ENCODE results near the gene LRP11.
"Not testable (repeated sequence)": the region's sequence is repeated elsewhere in the genome, so short reads cannot be mapped to it uniquely, and the experiment has no call there.

LRP11 gene

DNA sequence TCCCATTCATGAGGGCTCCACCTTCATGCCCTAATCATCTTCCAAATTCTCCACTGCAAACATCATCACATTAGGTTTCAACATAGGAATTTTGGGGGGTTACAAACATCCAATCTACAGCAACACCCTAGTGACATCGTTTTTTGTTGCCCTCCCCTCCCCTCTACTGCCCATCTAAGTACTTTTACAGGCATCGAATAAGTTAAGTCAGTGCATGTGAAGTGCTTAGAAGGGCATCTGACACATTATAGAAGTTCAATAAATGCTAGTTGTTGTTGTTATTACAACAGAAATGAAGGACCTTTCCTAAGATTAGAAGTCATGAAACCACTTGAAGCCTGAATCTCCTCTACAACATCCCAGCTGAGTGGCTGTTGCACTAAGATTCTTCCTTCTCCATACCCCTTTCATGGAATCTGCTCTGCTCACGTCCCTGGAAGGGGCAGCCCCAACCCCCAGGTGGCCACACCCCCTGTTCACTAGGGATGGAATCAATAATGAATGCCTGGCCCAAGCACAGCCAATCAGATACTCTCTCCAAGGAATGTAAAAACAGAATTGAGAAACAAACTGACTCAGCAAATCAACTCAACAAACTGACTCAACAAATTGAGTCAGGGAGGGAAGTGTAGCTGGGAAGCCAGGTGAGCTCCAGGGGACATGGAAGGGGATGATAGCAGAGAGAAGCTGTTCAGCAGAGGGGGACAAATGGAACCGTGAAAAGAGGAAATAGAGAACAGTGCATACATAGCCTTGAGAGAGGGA lies 3.9 kb upstream of the LRP11 start:
- DNase-seq, result no peak

DNA sequence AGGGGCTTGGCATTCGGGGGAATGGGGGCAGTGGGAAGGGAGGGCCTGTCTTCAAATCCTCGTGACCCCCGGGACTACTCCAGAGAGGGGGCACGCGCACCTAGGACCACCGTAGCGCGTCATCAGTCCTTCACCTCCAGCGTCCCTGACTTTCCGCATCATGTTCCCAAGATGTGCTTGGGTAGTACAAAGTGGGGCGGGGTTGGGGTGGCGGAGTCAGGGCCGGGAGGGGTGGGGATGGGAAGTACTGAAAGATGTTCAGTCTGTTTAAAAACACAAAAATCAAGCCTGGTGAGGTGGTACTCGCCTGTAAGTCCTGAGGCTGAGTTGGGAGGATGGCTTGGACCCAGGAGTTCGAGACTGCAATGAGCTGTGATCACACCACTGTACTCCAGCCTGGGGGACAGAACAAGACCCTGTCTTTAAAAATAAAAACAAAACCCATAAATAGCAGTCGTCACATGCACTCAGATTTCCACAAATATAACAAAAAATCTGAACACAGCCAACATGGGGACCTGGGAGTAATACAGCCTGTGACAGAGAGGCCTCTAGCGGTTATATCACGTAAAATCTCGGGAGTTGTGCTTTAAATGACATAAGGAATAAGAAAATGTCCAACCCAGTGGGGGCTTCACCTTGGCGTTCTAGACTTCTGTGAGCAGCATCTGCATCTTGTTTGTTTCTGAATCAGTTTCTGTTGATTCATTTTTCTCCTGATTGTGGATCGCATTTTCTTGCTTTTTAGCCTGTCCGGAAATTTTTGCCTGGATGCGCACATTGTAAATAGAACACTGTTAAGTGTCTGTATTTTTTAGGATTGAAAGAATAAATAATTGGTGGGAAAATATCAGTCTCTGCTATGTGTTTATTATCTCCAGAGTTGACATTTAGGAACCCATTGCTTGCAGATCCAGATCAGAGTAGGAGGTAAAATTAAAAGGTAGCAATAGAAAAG lies 698 bp upstream of the LRP11 start:
- DNase-seq, result peak; percentile 73 to 85

DNA sequence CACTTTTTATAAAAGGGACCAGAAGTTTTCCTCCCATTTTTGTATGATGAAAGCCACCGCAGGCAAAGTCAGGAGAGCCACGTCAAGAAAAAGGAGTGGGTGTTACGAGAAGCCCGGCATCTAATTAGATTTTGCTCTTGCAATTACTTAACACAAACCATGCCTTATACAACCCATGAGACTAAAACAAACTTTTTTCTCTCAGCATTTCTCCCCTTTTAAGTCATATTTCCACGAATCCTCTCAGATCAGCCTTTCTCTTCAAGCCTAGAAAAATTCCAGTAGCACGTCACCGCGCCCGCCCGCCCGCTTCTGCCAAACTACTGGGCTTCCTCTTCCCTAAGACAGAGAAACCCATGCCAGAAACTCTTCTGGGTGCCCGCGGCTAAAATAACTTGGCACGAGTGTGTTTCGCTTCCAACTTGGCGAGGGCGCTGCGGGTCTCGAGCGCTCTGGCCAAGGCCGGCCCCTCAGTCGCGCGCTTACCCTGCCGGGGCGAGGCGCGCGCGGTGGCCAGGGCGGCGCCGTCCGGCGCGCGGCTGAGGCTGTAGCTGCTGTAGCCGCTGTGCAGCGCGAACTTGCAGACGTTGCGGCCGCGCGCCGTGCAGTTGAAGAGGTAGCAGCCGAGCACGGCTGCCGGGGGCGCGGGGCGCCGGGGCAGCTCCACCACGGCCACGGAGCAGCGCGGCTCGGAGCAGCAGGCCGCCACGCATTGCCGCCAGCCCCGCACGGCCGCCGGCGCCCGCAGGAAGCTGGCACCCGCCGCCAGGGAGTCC lies 1.0 kb downstream of the LRP11 start:
- peak; percentile 69 to 73 for DNase-seq

DNA sequence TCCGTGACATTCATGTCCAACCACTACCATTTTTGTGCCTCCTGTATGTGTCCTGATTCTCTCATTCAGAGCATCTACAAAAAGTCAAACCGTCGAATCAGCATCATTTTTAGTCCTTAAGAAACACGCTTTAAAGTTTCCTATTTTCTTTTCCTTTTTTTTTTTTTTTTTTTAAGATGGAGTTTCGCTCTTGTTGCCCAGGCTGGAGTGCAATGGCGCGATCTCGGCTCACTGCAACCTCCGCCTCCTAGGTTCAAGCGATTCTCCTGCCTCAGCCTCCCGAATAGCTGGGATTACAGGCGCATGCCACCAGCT lies 1.8 kb downstream of the LRP11 start:
- DNase-seq, result not testable (repeated sequence)

DNA sequence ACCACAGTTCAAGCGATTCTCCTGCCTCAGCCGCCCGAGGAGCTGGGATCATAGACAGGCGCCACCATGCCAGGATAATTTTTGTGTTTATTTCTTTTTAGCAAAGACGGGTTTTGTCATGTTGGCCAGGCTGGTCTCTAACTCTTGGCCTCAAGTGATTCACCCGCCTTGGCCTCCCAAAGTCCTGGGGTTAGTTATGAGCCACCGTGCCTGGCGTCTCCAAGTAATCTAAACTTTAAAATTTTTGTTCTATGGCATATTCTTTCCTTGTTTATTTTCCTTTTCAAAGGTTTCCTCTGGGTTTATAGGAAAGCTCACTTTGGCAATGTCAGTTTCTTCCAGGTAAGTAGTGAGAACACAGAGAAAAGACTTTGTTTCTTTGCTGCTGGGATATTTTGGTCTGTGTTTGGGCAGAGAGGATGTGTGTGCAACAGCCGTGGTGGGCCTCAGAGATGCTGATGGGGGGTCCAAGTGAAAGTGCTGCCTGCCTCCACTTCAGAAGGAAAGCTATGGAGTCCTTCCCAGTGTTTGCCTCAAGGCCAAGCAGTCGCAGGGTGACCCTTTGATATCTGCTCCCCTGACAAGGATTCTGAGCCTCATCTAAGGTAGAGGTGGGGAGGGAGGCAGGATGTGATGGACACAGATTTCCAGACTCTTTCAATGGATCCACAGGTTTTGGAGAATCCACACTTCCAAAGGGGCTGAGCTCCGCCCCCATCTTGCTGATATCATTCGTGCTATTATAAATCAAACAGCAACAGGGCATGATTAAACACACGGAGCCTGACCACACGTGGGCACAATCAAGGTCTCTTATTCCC lies 2.3 kb downstream of the LRP11 start:
- DNase-seq, result no peak

DNA sequence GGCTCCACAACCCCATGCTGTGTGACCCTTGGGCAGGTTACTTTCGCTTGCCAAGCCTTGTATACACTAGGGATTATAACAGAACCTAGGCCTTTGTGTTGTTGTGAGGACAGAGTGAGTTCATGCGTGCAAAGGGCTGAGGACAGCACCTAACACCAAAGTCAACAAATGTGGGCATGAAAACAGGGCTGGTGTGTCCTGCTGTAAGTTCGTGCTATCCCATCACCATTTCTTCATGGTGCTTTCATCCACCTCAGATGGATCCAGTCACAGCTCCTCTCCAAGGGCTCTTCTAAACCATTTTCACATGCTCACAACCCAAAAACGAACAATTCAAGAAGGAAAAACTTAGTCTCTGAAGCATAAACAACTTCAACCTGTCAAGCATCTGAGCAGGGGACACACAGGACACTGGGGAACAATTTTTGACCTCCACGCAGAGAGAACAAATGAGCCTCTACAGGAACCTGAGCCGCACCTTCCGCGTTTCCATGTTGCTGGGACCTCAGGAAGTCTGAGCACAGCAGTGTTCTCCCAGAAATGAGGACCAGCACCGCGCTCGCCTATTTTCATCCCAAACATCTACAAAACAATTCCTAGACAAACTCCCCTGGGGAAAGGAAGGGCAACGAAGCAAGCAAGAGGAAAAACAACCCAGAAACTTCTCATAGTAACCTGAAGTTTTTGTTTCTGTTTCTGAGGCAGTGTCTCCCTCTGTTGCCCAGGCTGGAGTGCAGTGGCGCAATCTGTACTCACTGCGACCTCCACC lies 3.1 kb downstream of the LRP11 start:
- DNase-seq, result peak; percentile 30 to 34

DNA sequence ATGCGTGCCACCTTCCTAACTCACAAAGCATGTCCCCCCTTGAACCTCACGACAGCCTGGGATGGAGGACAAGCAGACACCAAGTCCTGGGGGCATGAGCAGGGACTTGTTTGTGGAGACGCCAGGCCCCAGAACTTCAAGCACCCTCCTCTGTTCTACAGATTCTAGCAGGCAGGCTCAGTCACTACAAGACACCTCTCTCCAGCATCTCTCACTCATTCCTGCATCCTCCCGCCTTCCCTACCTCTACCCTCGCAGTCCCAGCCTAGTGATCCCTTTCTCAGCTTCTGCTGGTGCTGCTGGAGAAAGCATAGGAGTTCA lies 3.7 kb downstream of the LRP11 start:
- DNase-seq, result no peak

DNA sequence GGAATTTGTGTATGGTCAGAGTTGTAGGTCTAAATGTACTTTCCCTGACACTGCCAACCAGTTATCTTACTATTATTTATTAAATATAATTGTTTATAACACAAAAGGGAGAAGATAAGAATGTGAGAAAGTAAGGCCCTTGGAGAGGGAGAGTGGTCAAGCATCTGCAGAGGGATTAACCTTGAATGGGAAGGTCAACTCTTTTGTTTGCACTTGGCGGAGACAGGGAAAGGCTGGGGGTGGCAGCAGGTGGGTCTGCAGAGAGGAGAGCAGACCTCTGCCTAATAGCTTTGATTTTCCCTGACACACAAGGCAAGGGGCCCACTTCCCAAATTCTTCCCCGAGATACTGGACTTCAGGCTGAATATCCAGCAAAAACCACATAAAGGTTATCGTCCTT lies 4.2 kb downstream of the LRP11 start:
- no peak for DNase-seq

DNA sequence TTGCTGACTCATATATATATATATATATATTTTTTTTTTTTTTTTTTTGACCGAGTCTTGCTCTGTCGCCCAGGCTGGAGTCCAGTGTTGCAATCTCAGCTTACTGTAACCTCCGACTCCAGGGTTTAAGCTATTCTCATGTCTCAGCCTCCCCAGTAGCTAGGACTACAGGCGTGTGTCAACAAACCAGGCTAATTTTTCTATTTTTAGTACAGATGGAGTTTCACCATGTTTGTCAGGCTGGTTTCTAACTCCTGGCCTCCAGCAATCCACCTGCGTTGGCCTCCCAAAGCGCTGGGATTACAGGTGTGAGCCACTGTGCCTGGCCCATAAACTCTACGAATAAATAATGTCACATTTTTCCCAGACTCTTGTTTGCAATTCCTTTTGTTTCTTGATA lies 4.8 kb downstream of the LRP11 start:
- no peak for DNase-seq

DNA sequence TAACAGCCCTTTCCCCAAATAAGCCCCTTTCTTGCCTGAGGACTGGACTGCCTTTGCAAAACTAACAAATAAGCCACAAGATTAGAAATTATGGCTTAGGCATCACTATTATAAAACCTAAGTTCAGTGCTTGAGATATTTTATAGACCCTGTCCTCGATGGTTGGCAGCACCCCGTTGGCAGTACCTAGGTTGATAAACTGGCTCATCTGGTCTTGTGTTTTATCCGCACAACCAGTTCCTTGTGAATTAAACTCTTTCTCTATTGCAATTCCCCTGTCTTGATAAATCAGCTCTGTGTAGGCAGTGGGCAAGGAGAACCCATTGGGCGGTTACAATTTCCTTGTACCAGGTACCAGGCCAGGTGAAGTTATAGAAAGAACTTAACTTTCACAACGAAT lies 6.6 kb downstream of the LRP11 start:
- no peak for DNase-seq

DNA sequence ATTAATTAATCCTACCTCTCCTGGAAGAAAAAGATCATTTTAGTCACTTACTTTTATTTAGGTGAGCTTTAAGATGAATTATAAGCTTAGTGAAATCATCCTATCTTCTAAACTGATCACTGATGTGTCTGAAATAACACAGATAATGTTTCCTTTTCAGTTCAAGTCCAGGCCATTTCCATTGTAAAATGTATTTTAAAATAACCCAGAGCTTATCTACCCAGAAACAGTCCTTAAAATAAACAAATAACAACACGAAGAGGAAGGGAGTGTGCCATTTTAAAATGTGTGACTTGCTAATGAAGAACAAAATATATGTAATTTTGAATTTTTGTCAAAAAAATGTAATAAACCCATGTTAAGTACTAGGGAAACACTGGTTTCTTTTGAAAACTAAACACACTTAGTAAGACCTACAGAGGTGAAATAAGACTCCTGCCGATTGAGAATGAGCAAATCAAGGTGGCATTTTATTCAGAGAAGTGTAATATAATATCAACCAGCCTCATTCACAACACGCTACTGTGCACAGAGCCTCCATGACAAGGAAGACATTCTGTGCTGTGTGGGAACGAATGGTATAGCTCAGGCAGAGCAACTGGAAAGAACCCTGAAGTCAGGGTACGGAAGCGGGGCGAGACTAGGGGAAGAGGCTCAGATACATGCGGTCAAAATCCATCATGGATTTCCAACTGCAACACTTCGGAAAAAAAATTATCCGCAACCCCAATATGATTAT lies 7.7 kb downstream of the LRP11 start:
- DNase-seq, result no peak

DNA sequence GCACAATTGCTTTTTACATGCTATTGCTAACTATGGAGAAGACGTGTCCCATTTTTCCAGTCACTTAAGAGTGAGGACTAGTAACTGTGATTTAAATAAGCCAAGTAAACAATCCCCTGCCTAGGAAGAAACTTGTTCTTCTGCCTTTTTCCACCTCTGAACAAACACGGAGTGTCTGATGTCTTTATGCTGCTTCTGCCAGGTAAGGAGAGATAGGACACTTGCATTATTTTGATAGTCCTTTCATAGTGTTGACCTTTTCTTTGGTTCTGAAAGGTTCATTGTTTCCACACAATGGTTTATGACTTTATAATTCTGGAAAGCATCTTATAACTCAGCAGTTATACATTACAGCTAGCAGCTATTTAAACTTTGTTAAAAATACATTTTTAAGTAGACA lies 8.4 kb downstream of the LRP11 start:
- no peak for DNase-seq

DNA sequence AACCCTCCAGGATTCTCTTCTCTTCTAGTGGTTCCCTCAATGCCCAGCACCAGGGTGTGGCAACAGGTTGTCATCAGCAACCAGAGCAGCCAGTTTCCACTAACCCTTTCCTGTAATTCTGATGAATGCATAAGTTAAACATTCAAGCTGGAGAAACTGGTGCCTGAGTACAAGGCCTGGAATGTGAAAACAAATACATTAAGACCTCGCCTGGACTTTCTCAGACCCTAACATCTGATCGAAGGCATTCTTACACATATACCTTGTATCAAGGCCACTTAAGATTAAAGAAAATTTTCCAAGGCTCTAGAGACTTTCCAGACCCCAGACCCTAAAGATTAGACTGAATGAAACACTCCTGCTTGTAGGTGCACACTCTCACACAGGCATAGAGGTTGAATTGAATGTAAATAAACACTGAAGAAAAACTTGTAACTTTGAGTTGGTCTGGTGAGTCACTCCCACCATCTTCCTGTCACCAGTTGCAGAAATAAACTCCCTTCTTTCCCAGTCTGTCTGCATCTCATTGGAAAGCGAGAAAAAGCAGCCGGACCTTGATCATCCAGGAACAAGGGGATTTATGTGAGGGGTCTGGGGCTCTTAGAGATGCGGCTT lies 9.0 kb downstream of the LRP11 start:
- no peak for DNase-seq

DNA sequence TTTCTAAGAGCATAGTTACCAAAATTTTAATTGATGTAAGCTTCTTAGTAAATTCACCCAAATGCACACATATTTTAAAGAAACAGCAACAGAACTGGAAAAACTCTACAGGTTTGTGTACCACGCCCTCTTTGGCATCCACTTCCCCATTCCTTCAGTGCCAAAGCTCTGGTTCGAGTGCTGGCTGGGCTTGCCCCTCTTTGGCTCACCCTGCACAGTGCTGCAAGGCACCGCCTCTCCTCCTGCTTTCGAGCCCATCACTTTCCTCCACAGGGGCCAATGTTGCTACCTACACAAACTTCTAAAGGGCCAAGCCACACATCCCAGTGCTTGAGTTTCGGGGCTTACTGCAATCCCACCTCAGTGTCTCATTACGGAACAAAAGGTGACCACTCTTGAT lies 9.6 kb downstream of the LRP11 start:
- no peak for DNase-seq

DNA sequence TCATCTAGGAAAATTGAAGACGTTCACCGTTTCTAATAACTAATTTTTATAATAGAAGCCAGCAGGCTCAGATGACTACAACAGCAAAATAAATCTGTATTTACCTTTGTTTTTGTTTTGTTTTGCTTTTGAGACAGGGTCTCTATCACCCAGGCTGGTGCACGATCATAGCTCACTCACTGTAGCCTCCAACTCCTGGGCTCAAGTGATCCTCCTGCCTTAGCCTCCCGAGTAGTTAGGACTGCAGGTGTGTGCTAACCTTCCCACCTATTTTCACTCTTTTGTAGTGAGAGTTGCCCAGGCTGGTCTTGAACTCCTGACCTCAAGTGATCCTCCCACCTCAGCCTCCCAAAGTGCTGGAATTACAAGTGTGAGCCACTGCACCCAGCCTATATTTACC lies 10.1 kb downstream of the LRP11 start:
- DNase-seq, result not testable (repeated sequence)

DNA sequence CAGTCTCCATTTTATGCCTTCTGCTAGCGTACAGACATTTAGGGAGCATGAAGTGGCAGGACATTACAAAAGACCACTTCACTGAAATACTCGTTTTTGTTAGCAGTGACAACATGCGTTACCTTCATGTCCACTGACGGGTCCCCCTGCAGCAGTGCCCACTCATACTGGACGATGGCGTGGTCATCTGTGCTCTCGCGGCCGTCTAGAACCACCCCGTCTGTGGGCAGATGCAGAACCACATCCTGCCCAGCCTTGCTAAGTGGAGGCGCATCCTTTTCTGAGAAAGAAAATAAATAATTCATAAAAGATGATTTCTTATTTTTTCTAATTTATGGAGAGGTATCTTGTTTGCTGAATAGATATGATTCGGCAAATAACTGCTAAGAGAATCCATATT lies 11.3 kb downstream of the LRP11 start:
- DNase-seq, result no peak

DNA sequence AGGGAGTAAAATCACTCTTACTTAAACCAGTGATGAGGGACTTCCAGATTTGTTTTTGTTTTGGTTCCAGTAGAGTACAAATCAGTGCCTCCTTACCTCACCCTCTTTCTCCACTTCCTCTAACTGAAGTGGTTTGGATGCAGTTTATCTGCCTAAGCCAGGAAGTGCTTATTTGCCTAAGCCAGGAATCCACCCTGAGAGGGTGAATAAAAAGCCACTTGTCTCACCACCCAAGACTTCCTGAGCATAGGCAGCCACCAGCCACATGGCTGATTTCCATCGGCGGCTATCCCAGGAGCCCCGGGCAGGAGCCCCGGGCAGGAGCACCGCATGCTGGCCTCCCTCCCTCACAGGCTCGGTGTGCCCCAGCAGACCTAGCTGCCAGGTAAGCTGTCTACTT lies 12.0 kb downstream of the LRP11 start:
- no peak for DNase-seq

DNA sequence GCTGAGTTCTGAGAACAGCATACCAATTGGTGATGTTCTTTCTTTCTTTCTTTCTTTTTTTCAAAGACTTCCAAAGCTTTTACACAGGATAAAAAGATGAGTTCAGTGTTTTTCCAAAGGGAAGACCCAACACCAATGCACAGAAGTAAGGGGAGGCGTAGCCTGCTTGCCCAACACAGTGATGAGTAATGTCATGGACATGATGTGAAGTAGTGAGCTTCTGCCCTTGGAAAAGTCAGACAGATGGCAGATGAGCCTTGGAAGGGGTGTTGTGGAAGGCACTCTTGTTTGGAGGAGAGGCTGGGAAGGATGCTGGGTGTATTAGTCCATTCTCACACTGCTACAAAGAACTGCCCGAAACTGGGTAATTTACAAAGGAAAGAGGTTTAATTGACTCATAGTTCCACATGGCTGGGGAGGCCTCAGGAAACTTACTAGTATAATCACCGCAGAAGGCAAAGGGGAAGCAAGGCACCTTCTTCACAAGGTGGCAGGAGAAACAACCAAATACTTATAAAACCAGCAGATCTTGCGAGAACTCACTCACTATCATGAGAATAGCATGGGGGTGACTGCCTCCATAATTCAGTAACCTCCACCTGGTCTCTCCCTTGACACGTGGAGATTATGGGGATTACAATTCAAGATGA lies 12.6 kb downstream of the LRP11 start:
- DNase-seq, result no peak

DNA sequence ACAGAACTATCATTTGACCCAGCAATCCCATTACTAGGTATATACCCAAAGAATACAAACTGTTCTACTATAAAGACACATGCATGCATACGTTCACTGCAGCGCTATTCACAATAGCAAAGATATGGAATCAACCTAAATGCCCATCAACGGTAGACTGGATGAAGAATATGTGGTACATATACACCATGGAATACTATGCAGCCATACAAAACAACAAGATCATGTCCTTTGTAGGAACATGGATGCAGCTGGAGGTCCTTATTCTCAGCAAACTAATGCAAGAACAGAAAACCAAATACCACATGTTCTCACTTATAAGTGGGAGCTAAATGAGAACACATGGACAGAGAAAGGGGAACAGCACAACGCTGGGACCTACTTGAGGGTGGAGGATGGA lies 15.8 kb downstream of the LRP11 start:
- not testable (repeated sequence) for DNase-seq

DNA sequence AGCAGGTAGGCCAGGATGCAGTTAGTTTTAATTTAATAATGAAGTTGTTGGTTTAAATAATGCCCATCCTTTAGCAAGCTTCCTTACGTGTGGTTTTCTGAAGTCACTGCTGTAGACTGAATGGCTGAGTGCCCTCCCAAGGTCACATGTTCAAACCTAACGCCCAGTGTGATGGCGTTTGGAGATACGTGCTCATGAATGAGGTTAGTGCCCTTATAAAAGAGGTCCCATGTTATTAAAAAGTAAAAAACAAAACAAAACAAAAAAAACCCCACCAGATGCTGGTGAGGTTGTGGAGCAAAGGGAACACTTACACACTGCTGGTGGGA lies 16.3 kb downstream of the LRP11 start:
- no peak for DNase-seq
